HepG2 (cell line): ENCODE data around the gene MSRB3.

Experiments used
- BRCA1 ChIP-seq: sonication (generic); formaldehyde crosslinking; IDR thresholded peaks from 2 replicates; pipeline ENCODE4 v1.4.0; 2020; ENCODE audit warnings: missing genetic modification reagents
- CHD2 ChIP-seq: IDR thresholded peaks from 2 replicates; pipeline ENCODE4 v1.6.1; 2011; ENCODE audit warnings: low read depth, low read length, improper control_type of control experiment
- ETS1 ChIP-seq: sonication (generic); formaldehyde crosslinking; IDR thresholded peaks from 2 replicates; pipeline ENCODE4 v1.4.0; 2020; ENCODE audit warnings: missing genetic modification reagents
- NFIB ChIP-seq: sonication (generic); formaldehyde crosslinking; IDR thresholded peaks from 2 replicates; pipeline ENCODE4 v1.9.0; 2021; ENCODE audit warnings: missing genetic modification reagents, mild to moderate bottlenecking, borderline replicate concordance
- NFIC ChIP-seq: IDR thresholded peaks from 2 replicates; pipeline ENCODE4 v1.6.1; 2012; ENCODE audit warnings: mild to moderate bottlenecking, low read length, inconsistent platforms
- POLR2A ChIP-seq, 2 experiments: IDR thresholded peaks; 2 replicates each; pipeline ENCODE4 v1.6.1; 2011; ENCODE audit warnings: low read depth in 2 of 2, low read length in 2 of 2, mild to moderate bottlenecking in 1 of 2, moderate library complexity in 1 of 2; ENCODE audit not compliant: insufficient read depth in 1 of 2
- POLR2AphosphoS5 ChIP-seq: IDR thresholded peaks from 2 replicates; pipeline ENCODE4 v1.6.1; 2012; ENCODE audit warnings: low read depth, low read length
- ZNF318 ChIP-seq: sonication (generic); formaldehyde crosslinking; IDR thresholded peaks from 2 replicates; pipeline ENCODE4 v1.4.0; 2020; ENCODE audit warnings: mild to moderate bottlenecking, missing genetic modification reagents
- ZNF792 ChIP-seq: IDR thresholded peaks from 2 replicates; pipeline ENCODE4 v1.6.1; 2016
- TF ChIP-seq, protein P1 (sequence below), 2 experiments: IDR thresholded peaks; 2 replicates each; pipeline ENCODE4 v1.6.1; 2011 to 2012; ENCODE audit warnings: low read length in 2 of 2, borderline replicate concordance in 1 of 2, low read depth in 1 of 2, mild to moderate bottlenecking in 1 of 2, moderate library complexity in 1 of 2

GRCh38 chr12:65500091-65500900 lies 221.8 kb downstream of the MSRB3 start:
- TF ChIP-seq BRCA1 (CRISPR knock-in tag) (no peak), ETS1 (CRISPR knock-in tag) (no peak), NFIC (no peak), POLR2A (IDR thresholded peaks at IDR 0.05; ENCODE audit: insufficient read depth in 1 of 2, low read depth in 2 of 2, low read length in 2 of 2) (no peak), ZNF792 (CRISPR knock-in tag) (no peak), CHD2 (no peak), ZNF318 (no peak), NFIB (CRISPR knock-in tag) (no peak), POLR2AphosphoS5 (no peak)
- TF ChIP-seq, protein P1, sequence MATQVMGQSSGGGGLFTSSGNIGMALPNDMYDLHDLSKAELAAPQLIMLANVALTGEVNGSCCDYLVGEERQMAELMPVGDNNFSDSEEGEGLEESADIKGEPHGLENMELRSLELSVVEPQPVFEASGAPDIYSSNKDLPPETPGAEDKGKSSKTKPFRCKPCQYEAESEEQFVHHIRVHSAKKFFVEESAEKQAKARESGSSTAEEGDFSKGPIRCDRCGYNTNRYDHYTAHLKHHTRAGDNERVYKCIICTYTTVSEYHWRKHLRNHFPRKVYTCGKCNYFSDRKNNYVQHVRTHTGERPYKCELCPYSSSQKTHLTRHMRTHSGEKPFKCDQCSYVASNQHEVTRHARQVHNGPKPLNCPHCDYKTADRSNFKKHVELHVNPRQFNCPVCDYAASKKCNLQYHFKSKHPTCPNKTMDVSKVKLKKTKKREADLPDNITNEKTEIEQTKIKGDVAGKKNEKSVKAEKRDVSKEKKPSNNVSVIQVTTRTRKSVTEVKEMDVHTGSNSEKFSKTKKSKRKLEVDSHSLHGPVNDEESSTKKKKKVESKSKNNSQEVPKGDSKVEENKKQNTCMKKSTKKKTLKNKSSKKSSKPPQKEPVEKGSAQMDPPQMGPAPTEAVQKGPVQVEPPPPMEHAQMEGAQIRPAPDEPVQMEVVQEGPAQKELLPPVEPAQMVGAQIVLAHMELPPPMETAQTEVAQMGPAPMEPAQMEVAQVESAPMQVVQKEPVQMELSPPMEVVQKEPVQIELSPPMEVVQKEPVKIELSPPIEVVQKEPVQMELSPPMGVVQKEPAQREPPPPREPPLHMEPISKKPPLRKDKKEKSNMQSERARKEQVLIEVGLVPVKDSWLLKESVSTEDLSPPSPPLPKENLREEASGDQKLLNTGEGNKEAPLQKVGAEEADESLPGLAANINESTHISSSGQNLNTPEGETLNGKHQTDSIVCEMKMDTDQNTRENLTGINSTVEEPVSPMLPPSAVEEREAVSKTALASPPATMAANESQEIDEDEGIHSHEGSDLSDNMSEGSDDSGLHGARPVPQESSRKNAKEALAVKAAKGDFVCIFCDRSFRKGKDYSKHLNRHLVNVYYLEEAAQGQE (IDR thresholded peaks at IDR 0.05; ENCODE audit: borderline replicate concordance in 1 of 2, low read depth in 1 of 2, low read length in 2 of 2): no peak
